ENCODE measurements around the gene C8G.

- TF ChIP-seq EZH2 (IDR thresholded peaks at IDR 0.05): no peak
- TF ChIP-seq POLR2AphosphoS5 (IDR thresholded peaks at IDR 0.05; ENCODE audit: borderline replicate concordance, low read depth, low read length): no peak
These were observed 44.0 kb upstream of the C8G start for GRCh38 chr9:136900988-136901515.

All from SK-N-MC (cell line).